ENCODE results near the gene LRRTM2. TPM values are rescaled to one million over a fixed set of nuclear protein-coding genes. Genes with fewer than 3 reads are reported as not detected.
A peak's percentile ranks its signal among the peaks of the same experiment; 100 is the strongest.

Gene LRRTM2
- total and polyA plus RNA-seq, 4 donors, result 0.04 to 1.9 (median 0.12) TPM

DNA sequence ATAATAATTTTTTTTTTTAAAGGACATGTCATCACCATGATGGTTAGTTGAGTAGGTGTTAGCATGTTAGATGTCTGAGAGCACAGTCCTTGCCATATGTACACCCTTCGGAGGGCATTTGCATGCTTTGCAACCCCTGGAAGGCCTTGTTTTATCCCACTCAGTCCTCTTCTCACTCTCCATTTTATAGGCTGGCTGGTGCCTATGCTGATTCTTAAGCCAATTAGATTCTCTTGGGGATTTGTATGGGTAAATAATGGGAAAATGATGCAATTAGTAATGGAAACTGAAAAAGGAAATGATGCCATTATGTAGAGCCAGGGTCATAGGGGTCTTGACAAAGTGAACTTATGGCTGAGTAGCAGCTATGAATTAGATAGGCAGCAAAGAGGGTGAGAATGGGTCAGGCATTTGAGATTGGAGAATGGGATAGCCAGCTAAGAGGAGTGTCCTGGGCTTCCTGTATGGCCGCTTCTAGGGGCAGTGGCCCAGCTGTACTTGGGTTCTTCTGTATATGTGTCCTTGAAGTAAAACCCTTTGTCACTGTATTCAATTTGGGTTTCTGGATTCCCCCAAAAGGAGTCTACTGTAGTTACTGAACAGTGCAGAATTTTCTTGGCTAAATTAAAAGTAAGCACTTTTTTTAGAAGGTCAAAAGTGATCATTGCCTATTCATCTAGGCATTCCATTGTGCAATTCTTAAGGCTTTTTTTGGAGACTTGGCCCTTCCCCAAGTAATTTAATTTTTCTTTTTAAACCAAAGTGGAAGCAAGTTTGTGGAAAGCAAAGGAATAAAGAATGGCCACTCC lies 31.6 kb downstream of the LRRTM2 start:
- H3K9me3 ChIP-seq (ENCODE audit: control insufficient read depth in 4 of 4, insufficient read depth in 3 of 4, low read length in 3 of 4), result no peaks in the 10 kb centered on the region
- WGBS, 2 donors, result 89 to 95% methylated on average over 2 of the region's 2 CpGs
- H3K27ac ChIP-seq (ENCODE audit: low read depth in 1 of 2, low read length in 1 of 2), result no peak overlapping the region
- no peaks in the 10 kb centered on the region for H3K27me3 ChIP-seq (ENCODE audit: control insufficient read depth in 3 of 3, insufficient read depth in 3 of 3, low read length in 2 of 3)
- peaks cover 3 to 38% (median 20%) of the 10 kb centered on the region in 5 donors for H3K4me1 ChIP-seq (ENCODE audit: control insufficient read depth in 5 of 5, insufficient read depth in 5 of 5, low read length in 5 of 5)
- ATAC-seq (ENCODE audit: insufficient read depth, low FRiP score) (no peak), DNase-seq (peak in 2 of 3 donors; percentile 14 to 66)
- H3K9ac ChIP-seq (ENCODE audit: insufficient read depth in 1 of 2, low read length in 2 of 2), result no peak overlapping the region
- H3K4me3 ChIP-seq, result no peak overlapping the region
- H3K36me3 ChIP-seq (ENCODE audit: control insufficient read depth in 4 of 4, insufficient read depth in 4 of 4, low read length in 4 of 4), result no peaks in the 10 kb centered on the region
- TF ChIP-seq, protein P1, sequence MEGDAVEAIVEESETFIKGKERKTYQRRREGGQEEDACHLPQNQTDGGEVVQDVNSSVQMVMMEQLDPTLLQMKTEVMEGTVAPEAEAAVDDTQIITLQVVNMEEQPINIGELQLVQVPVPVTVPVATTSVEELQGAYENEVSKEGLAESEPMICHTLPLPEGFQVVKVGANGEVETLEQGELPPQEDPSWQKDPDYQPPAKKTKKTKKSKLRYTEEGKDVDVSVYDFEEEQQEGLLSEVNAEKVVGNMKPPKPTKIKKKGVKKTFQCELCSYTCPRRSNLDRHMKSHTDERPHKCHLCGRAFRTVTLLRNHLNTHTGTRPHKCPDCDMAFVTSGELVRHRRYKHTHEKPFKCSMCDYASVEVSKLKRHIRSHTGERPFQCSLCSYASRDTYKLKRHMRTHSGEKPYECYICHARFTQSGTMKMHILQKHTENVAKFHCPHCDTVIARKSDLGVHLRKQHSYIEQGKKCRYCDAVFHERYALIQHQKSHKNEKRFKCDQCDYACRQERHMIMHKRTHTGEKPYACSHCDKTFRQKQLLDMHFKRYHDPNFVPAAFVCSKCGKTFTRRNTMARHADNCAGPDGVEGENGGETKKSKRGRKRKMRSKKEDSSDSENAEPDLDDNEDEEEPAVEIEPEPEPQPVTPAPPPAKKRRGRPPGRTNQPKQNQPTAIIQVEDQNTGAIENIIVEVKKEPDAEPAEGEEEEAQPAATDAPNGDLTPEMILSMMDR (IDR thresholded peaks at IDR 0.05; ENCODE audit: control extremely low read depth, extremely low read depth), result no peak

DNA sequence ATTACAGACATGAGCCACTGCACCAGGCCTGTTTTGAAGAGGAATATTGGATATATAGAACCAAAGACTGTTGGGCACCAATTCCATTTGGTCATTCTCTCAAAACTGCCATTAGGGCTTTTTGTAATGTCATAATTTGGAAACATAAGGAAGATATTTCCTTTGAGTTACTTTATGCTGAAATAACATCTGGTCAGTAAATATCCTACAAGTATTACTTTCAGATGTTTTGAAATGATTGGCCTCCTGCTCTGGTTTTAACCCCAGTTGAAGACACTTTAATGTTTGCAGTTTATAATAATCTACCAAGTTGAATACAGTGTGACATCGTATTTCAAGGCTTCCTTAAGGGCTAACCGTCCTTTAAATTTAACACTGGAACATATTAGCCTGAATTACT lies 33.6 kb downstream of the LRRTM2 start:
- Histone ChIP-seq H3K27me3 (ENCODE audit: control insufficient read depth in 3 of 3, insufficient read depth in 3 of 3, low read length in 2 of 3) (no peaks in the 10 kb centered on the region), H3K4me3 (no peak overlapping the region), H3K27ac (ENCODE audit: low read depth in 1 of 2, low read length in 1 of 2) (no peak overlapping the region), H3K4me1 (ENCODE audit: control insufficient read depth in 5 of 5, insufficient read depth in 5 of 5, low read length in 5 of 5) (peaks cover 4 to 32% (median 20%) of the 10 kb centered on the region in 5 donors), H3K9me3 (ENCODE audit: control insufficient read depth in 4 of 4, insufficient read depth in 3 of 4, low read length in 3 of 4) (no peaks in the 10 kb centered on the region), H3K36me3 (ENCODE audit: control insufficient read depth in 4 of 4, insufficient read depth in 4 of 4, low read length in 4 of 4) (peaks cover 0 to under 1% (median 0%) of the 10 kb centered on the region in 4 donors), H3K9ac (ENCODE audit: insufficient read depth in 1 of 2, low read length in 2 of 2) (no peak overlapping the region)
- no peak for ATAC-seq (ENCODE audit: insufficient read depth, low FRiP score)
- 86 to 93% methylated on average over 2 of the region's 2 CpGs for WGBS, 2 donors
- TF ChIP-seq, protein P1 (IDR thresholded peaks at IDR 0.05; ENCODE audit: control extremely low read depth, extremely low read depth), result no peak
- DNase-seq, result no peak

DNA sequence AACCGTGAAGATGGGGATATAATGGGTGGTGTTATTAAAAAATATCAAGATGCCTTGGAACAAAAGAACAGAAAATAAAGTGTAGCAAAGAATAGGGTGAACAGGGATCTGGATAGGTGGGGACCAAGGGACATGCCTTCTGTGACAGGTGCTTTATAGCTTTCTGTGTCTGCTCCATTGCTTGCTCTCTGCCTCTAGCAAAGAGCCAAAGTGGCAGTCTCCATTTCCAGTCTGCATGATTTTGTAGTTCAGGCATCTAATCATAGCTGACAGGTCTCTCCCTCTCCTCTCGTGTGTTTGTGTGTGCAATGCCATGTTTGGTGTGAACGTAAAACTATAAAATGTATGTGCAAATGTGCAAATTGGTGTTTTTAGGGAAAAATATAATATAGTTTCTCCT lies 35.0 kb downstream of the LRRTM2 start:
- Histone ChIP-seq H3K27ac (ENCODE audit: low read depth in 1 of 2, low read length in 1 of 2) (no peak overlapping the region), H3K4me3 (no peak overlapping the region), H3K9me3 (ENCODE audit: control insufficient read depth in 4 of 4, insufficient read depth in 3 of 4, low read length in 3 of 4) (no peaks in the 10 kb centered on the region), H3K9ac (ENCODE audit: insufficient read depth in 1 of 2, low read length in 2 of 2) (no peak overlapping the region), H3K36me3 (ENCODE audit: control insufficient read depth in 4 of 4, insufficient read depth in 4 of 4, low read length in 4 of 4) (peaks cover 0 to 3% (median 0%) of the 10 kb centered on the region in 4 donors), H3K27me3 (ENCODE audit: control insufficient read depth in 3 of 3, insufficient read depth in 3 of 3, low read length in 2 of 3) (no peaks in the 10 kb centered on the region), H3K4me1 (ENCODE audit: control insufficient read depth in 5 of 5, insufficient read depth in 5 of 5, low read length in 5 of 5) (peaks cover 4 to 26% (median 13%) of the 10 kb centered on the region in 5 donors)
- TF ChIP-seq, protein P1 (IDR thresholded peaks at IDR 0.05; ENCODE audit: control extremely low read depth, extremely low read depth), result no peak
- WGBS, 2 donors, result 84 to 93% methylated on average over 3 of the region's 3 CpGs
- DNase-seq, result no peak
- no peak for ATAC-seq (ENCODE audit: insufficient read depth, low FRiP score)
